GM21528 (cell line): ENCODE data around the gene SEC24A.
"Not testable (repeated sequence)": the region's sequence is repeated elsewhere in the genome, so short reads cannot be mapped to it uniquely, and the experiment has no call there.

ENCODE experiments used
- ATAC-seq: cut with Tn5 transposase; IDR thresholded peaks from one replicate; pipeline ENCODE4 v1.9.1; 2021; ENCODE audit warnings: mild to moderate bottlenecking, moderate library complexity; ENCODE audit not compliant: unreplicated experiment, low FRiP score

SEC24A gene

DNA sequence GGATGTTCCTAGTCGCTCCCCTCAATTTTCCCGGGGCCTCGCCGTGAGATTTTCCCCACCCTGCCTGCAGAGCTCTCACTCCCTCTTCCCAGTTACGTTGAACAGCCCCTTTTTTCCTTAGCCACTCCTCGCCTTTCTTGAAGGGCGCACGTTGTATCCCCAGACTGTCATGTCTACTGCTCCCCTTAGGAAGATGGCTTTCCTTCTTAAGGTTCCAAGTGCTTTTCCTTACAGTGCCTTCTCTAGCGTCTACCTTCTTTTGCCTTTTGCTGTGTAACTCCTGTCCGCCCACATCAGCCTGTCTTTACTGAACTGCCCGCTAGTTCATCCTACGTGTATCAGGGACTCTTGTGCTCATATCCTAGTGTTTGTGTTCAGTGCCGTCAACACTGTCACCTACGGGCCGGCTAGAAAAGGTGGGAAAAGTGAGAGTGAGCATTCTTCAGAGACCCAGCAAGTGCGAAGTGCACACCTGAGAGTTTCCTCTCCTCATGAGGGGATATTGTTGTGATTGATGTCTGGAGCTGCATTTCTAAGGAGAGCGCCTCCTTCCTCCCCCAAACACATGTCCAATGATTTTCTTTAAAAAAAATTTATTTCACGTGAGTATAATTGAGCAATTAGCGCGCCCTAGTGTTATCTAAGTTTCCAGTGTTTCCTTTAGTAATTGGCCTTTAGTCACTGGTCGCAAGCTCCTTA is 90.5 kb downstream of the SEC24A start:
- no peak for ATAC-seq

DNA sequence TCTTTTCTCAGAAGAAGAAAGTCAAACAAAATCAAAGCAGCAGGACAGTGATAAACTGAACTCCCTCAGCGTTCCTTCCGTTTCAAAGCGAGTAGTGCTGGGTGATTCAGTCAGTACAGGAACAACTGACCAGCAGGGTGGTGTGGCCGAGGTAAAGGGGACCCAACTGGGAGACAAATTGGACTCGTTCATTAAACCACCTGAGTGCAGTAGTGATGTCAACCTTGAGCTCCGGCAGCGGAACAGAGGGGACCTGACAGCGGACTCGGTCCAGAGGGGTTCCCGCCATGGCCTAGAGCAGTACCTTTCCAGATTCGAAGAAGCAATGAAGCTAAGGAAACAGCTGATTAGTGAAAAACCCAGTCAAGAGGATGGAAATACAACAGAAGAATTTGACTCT is 92.5 kb downstream of the SEC24A start:
- no peak for ATAC-seq

DNA sequence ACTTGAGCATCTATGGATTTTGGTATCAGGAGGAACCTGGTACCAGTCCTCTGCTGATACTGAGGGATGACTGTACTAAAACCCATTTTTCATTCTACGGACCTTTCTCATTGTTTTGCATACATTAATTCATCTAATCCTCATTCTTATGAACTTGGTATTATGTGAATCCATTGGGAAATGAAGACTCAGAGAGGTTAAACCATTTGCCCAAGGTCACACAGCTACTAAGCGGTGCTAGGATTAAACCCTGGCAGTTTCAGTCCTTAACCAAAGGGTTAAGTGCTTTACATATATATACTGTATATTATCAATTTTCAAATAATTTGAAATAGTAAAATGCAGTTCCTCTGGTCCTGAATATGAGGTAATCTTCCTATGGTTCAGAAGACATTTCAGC is 93.5 kb downstream of the SEC24A start:
- ATAC-seq: no peak

DNA sequence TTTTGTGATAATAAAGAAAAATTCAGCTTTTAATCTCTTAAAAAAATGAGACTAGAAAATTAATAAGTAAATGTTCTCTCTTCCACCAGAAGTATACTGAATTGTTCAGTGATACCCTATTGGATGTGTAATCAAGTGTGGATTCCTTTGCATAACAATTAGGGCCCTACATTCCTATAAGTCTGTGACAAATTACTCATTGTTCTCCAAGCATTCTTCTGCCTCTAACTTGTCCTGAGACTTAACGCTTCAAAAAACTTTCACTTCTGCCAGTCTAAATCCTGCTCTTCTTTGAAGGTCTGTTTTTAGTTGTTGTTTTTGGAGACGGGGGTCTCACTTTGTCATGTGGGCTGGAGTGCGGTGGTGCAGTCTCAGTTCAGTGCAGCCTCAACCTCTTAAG is 100.8 kb downstream of the SEC24A start:
- no peak for ATAC-seq

GRCh38 chr5:134758176-134758503 is 109.6 kb downstream of the SEC24A start:
- peak; percentile 26 for ATAC-seq

DNA sequence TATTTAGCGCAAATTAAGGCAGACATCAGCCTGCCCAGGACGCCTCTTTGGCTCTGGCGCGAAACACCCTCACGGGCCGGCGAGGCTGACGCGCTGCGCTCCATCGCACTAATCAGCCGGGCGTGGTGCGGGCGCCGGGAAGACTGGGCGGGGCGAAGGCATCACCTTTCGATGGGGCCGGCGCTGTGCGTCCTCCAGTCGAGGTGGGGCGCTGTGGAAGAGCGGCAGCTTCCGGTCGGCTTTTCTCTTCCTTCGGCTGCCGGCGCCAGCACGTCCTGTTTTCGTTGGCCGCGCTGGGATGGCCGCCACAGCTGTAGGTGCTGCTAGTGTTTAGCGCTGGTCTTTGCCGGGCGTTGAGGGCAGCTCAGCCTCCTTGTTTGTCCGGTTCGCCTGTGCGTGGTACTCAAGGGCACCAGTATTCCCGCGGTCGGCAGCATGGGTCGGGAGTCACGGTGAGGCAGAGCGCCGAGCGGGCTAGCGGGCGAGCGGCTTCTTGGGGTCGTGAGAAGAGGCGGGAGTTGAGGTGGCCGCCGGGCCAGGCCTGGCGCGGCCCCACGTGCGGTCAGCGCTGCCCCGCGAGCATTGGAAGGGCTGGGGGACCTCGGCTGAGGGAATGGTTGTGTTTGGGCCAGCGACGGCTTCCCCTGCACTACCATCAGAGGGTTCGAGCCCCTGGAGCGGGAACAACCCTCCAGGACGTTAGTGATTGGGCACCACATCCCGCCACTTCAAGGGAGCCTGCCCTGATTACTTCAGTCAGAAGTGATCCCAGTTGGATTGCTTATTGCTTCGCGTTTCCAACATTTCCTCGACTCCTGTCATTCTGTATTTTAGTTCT is 110.1 kb downstream of the SEC24A start, which contains the start of gene DDX46:
Gene DDX46 (plus strand): TSS at position 276 of the 838 bp plus-strand sequence. CDS start 160 bp downstream, at position 436.
- peak; percentile 96 for ATAC-seq

DNA sequence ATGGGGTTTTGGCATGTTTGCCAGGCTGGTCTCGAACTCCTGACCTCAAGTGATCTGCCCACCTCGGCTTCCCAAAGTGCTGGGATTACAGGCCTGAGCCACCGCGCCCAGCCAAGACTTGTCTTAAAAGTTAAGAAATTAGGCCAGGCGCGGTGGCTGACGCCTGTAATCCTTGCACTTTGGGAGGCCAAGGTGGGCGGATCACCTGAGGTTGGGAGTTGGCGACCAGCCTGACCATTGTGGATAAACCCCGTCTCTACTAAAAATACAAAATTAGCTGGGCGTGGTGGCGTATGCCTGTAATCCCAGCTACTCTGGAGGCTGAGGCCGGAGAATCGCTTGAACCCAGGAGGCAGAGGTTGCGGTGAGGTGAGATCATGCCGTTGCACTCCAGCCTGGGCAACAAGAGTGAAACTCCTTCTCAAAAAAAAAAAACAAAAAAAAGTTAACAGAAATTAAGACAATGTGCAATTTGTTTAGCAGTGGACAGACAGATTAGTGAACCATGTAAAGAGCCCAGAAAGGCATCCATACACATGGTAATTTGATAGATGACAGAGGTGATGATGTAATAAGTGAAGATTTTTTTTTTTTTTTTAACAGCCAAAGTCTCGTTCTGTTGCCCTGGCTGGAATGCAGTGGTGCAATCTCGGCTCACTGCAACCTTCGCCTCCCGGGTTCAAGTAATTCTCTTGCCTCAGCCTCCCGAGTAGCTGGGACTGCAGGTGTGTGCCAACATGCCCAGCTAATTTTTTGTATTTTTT is 119.1 kb downstream of the SEC24A start:
- ATAC-seq: not testable (repeated sequence)

DNA sequence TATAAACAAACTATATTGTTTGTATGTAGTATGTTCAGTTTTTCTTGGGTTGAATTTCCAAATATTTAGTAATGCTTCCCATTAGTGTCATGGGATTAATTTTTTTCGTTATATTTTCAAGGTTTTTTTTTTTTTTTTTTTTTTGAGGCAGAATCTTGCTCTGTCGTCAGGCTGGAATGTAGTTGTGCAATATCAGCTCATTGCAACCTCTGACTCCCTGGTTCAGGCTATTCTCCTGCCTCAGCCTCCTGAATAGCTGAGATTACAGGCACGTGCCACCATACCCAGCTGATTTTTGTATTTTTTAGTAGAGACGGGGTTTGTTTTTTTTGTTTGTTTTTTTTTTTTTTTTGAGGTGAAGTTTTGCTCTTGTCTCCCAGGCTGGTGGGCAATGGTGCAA is 120.6 kb downstream of the SEC24A start:
- ATAC-seq: no peak

- no peak for ATAC-seq
Measured at GRCh38 chr5:134772461-134773125, 124.0 kb downstream of the SEC24A start.

GRCh38 chr5:134777366-134777765 is 128.8 kb downstream of the SEC24A start:
- ATAC-seq: no peak
